ENCODE measurements around the gene DNAH14.
"Not testable (repeated sequence)": the region's sequence is repeated elsewhere in the genome, so short reads cannot be mapped to it uniquely, and the experiment has no call there.

DNAH14 gene

DNA sequence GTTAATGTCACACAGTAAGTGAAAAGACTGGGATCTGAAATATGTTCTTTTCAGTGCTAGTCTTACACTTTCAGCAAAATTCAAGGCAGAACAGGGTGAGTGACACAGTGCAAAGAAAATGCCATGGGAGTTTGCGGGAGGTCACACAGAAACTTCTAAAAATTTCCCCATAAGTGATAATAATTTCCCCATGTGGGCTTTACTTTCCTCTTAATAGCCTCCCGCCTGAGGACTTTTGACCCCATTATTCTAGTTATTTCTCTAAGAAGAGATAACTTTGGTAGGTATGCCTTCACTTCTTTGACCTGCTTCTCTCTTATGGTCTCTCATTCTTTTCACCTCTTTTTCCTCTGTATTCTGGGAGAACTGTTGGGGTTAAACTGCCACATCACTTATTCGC, 8.1 kb upstream of the DNAH14 start:
- in situ Hi-C loops (cut with HindIII; ENCODE audit: low sequenced_read_pairs), result no loop called here
- TF ChIP-seq, protein P1, sequence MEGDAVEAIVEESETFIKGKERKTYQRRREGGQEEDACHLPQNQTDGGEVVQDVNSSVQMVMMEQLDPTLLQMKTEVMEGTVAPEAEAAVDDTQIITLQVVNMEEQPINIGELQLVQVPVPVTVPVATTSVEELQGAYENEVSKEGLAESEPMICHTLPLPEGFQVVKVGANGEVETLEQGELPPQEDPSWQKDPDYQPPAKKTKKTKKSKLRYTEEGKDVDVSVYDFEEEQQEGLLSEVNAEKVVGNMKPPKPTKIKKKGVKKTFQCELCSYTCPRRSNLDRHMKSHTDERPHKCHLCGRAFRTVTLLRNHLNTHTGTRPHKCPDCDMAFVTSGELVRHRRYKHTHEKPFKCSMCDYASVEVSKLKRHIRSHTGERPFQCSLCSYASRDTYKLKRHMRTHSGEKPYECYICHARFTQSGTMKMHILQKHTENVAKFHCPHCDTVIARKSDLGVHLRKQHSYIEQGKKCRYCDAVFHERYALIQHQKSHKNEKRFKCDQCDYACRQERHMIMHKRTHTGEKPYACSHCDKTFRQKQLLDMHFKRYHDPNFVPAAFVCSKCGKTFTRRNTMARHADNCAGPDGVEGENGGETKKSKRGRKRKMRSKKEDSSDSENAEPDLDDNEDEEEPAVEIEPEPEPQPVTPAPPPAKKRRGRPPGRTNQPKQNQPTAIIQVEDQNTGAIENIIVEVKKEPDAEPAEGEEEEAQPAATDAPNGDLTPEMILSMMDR (IDR thresholded peaks at IDR 0.05; ENCODE audit: low read depth, low read length, missing control alignments), result no peak
- H3K4me3 ChIP-seq (ENCODE audit: low read depth, low read length), result no peak overlapping the region
- DNase-seq (ENCODE audit: low read depth), result no peak

DNA sequence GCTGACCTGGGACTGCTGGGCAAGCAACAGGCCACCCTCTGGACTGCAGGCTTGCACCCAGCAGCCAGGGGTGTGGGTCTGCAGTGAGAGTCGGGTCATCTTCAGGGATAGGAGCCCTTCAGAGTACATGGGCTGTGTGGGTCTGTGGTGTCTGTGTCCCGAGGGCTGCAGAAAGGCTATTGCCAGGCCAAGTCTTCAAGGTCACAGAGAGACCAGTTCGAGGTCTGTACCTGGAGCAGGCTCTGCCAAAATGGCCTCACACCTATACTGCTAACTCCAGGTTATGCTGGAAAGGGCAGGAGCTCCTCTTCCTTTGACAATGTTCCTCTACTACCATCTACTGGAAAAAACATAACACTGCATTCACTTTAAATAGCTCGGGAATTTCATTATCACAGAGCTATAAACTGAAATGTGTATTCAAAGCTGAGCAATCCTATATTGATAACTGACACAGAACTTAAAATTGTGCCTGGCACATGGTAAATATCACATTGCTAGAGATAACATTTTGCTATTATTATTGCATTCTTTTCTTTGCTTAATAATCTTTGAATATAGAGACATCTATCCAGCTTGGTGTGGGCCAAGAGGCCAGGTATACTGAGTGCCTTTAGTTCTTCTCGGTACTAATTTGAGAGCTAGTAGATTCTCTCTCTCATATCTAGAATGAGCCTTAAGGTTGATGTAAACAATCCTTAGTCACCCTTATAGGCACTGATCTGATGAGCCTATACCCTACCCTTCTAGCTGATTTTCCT, 6.9 kb upstream of the DNAH14 start:
- TF ChIP-seq, protein P1 (IDR thresholded peaks at IDR 0.05; ENCODE audit: low read depth, low read length, missing control alignments), result peak; percentile 64
- in situ Hi-C loops (cut with HindIII; ENCODE audit: low sequenced_read_pairs), result no loop called here
- DNase-seq (ENCODE audit: low read depth), result peak; percentile 28
- H3K4me3 ChIP-seq (ENCODE audit: low read depth, low read length), result no peak overlapping the region

DNA sequence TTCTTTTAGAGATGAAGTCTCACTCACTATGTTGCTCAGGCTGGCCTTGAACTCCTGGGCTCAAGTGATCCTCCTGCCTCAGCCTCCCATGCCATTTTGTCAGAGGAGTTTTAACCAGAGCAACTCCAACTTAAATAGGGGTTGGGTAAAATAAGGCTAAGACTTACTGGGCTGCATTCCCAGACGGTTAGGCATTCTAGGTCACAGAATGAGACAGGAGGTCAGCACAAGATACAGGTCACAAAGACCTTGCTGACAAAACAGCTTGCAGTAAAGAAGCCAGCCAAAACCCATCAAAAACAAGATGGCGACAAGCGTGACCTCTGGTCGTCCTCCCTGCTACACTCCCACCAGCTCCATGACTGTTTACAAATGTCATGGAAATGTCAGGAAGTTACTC, 5.7 kb upstream of the DNAH14 start:
- no peak for DNase-seq (ENCODE audit: low read depth)
- in situ Hi-C loops (cut with HindIII; ENCODE audit: low sequenced_read_pairs), result no loop called here
- no peak overlapping the region for H3K4me3 ChIP-seq (ENCODE audit: low read depth, low read length)
- TF ChIP-seq, protein P1 (IDR thresholded peaks at IDR 0.05; ENCODE audit: low read depth, low read length, missing control alignments), result no peak

DNA sequence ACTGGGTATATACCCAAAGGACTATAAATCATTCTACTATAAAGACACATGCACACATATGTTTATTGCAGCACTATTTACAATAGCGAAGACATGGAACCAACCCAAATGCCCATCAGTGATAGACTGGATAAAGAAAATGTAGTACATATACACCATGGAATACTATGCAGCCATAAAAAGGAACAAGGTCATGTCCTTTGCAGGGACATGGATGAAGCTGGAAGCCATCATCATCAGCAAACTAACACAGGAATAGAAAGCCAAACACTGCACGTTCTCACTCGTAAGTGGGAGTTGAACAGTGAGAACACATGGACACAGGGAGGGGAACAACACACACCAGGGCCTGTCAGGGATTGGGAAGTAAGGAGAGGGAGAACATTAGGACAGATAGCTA, 1.8 kb upstream of the DNAH14 start:
- H3K4me3 ChIP-seq (ENCODE audit: low read depth, low read length); DNase-seq (ENCODE audit: low read depth); in situ Hi-C loops (cut with HindIII; ENCODE audit: low sequenced_read_pairs): not testable (repeated sequence)

DNA sequence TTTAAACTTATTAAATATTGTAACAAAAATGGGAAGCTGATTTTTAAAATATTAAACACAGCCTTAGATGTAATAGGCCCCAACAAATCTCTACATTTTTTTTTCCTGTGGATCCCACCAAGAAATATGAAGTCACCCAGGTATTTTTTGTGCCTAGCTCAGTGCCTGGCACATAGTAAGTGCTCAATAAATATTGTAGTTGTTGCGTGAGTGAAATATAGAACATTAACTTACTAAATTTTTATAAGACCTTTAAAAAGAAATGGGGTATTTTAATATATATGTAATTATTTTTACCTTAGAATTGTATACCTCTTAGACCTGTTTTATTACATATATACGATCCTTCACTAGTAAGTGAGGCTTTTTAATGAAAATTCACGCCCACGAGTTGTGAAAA, 569 bp upstream of the DNAH14 start:
- TF ChIP-seq, protein P1 (IDR thresholded peaks at IDR 0.05; ENCODE audit: low read depth, low read length, missing control alignments), result no peak
- DNase-seq (ENCODE audit: low read depth), result no peak
- in situ Hi-C loops (cut with HindIII; ENCODE audit: low sequenced_read_pairs), result no loop called here
- H3K4me3 ChIP-seq (ENCODE audit: low read depth, low read length), result peak overlapping the region; percentile 57

DNA sequence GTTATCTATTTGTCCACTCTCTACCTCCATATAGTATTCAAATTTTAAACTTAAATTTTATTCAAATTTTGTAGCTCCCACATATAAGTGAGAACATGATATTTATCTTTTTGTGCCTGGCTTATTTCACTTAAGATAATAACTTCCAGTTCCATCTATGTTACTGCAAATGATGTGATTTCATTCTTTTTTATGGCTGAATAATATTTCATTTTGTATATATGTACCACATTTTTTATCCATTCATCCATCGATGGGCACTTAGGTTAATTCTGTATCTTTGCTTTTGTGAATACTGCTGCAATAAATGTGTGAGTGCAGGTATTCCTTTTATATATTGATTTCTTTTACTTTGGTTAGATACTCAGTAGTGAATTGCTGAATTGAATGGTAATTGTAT, 2.1 kb downstream of the DNAH14 start:
- TF ChIP-seq, protein P1 (IDR thresholded peaks at IDR 0.05; ENCODE audit: low read depth, low read length, missing control alignments), result no peak
- DNase-seq (ENCODE audit: low read depth), result no peak
- no peak overlapping the region for H3K4me3 ChIP-seq (ENCODE audit: low read depth, low read length)
- in situ Hi-C loops (cut with HindIII; ENCODE audit: low sequenced_read_pairs), result no loop called here

DNA sequence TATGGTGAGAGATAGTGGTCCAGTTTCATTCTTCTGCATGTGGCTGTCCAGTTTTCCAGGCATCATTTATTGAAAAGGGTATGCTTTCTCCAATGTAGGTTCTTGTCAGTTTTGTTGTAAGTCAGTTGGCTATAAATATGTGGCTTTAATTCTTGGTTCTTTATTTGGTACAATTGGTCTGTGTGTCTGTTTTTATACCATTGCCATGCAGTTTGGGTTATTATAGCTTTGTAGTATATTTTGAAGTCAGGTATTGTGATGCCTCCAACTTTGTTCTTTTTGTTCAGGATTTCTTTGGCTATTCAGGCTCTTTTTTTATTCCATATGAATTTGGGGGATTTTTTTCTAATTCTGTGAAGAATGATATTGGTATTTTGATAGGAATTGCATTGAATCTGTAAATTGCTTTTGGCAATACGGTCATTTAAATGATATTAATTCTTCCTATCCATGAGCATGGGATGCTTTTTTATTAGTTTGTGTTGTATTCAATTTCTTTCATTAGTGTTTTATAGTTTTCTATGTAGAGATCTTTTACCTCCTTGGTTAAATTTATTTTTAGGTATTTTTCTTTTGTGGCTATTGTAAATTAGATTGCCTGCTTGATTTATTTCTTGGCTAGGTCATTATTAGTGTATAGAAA, 3.3 kb downstream of the DNAH14 start:
- H3K4me3 ChIP-seq (ENCODE audit: low read depth, low read length), result no peak overlapping the region
- TF ChIP-seq, protein P1 (IDR thresholded peaks at IDR 0.05; ENCODE audit: low read depth, low read length, missing control alignments), result no peak
- in situ Hi-C loops (cut with HindIII; ENCODE audit: low sequenced_read_pairs), result no loop called here
- DNase-seq (ENCODE audit: low read depth), result no peak

Data from astrocyte of the cerebellum (primary cell).